ENCODE measurements around the gene SPAG16.

The SPAG16 gene

GRCh38 chr2:213818436-213818835, 534.2 kb downstream of the SPAG16 start:
- no peak overlapping the region for H3K27ac ChIP-seq
- no peak for TF ChIP-seq CTCF (IDR thresholded peaks at IDR 0.05)
- TF ChIP-seq ZFX (IDR thresholded peaks at IDR 0.05; ENCODE audit: borderline replicate concordance): no peak

DNA sequence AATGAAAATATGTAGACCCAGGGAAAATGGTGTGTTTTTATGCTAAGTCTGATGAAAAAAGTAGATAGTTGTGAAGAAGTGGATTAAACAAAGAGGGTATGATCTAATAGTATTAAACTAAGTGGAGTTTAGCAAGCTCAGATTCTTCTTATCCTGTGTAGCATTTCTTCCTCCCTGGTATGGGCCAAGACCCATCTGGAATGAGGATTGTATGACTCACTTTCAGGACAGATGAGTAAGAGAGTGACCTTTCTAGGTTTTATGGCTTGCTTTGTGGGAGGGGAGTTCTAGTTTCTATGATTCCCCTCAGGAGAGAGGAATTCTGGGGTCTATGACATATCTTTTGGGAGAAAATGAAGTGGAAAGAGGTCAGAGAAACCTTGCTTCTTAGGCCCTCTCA, 550.1 kb downstream of the SPAG16 start:
- TF ChIP-seq ZFX (IDR thresholded peaks at IDR 0.05; ENCODE audit: borderline replicate concordance): no peak
- no peak for TF ChIP-seq CTCF (IDR thresholded peaks at IDR 0.05)
- no peak overlapping the region for H3K27ac ChIP-seq

DNA sequence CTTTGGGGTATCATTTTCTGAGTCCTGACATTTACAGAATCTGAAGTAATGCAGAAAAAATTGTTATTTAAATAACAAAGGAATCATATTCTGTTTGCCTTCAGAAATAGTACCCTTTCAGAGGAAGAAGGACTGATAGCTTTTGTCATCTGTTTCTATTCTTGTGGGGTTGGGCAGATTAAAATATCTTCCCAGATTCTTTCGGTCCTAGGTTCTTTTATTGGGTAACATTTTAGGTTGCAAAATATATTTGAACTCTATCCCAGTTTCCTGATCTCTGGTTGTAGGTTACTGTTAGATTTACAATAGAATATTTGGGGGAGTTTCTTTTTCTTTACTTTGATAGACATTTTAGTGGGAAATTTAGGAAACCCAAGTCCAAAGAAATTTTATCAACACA, 550.5 kb downstream of the SPAG16 start:
- H3K27ac ChIP-seq: no peak overlapping the region
- TF ChIP-seq CTCF (IDR thresholded peaks at IDR 0.05) (no peak), ZFX (IDR thresholded peaks at IDR 0.05; ENCODE audit: borderline replicate concordance) (no peak)

DNA sequence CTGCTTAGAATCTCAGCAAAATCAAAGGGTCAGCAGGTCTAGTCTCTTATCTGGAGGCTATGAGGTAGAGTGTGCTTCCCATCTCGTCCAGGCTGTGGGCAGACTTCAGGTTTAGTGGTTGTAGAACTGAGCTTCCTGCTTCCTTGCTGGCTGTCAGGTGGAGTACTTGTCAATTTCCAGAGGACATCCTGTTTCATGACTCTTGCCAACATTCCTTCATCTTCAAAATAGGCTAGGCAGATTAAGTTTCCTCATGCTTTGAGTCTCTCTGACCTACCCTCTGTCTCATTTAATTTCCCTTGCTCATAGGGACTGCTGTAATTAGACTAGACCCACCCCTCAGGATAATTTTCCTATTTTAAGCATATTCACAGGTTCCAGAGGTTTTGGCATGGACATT, 562.6 kb downstream of the SPAG16 start:
- TF ChIP-seq CTCF (IDR thresholded peaks at IDR 0.05) (no peak), ZFX (IDR thresholded peaks at IDR 0.05; ENCODE audit: borderline replicate concordance) (no peak)
- no peak overlapping the region for H3K27ac ChIP-seq

GRCh38 chr2:213847316-213847715, 563.1 kb downstream of the SPAG16 start:
- no peak overlapping the region for H3K27ac ChIP-seq

GRCh38 chr2:213848631-213849030, 564.4 kb downstream of the SPAG16 start:
- no peak overlapping the region for H3K27ac ChIP-seq
- TF ChIP-seq ZFX (IDR thresholded peaks at IDR 0.05; ENCODE audit: borderline replicate concordance) (no peak), CTCF (IDR thresholded peaks at IDR 0.05) (no peak)

More at GRCh38 chr2:213847316-213847715, 563.1 kb downstream of the SPAG16 start:
- TF ChIP-seq ZFX (IDR thresholded peaks at IDR 0.05; ENCODE audit: borderline replicate concordance) (no peak), CTCF (IDR thresholded peaks at IDR 0.05) (no peak)

- TF ChIP-seq ZFX (IDR thresholded peaks at IDR 0.05; ENCODE audit: borderline replicate concordance): no peak
- H3K27ac ChIP-seq: no peak overlapping the region
Measured at GRCh38 chr2:213861638-213862037, 577.4 kb downstream of the SPAG16 start.

DNA sequence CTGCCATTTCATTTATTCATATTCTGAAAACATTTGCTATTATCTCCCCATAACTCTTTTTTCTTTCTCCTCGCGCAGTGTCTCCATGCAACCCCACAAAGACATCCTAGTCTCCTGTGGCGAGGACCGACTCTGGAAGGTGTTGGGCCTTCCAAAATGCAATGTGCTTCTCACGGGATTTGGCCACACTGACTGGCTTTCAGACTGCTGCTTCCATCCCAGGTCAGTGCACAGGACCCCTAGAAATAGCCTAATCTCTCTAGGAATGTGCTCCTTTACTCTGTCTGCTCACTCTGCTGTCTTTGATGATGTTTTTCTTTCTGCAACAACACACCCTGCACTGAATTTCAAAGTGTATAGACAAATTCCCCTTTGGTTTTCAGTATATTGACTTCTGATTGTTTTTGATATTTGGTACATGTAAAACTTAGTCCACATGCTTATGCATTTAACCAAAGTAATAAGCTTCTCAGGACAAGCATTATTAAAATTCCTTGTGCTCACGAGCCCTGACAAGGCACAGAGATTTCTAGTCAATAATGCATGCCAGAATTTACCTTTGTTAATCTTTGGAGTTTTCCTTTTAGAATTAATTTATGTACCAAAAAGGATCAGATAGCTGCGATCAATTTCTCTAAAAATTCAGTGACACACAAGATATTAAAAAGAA, 578.3 kb downstream of the SPAG16 start:
- no peak overlapping the region for H3K27ac ChIP-seq
- TF ChIP-seq ZFX (IDR thresholded peaks at IDR 0.05; ENCODE audit: borderline replicate concordance): no peak
- no peak for TF ChIP-seq CTCF (IDR thresholded peaks at IDR 0.05)

All from 22Rv1 (cell line).